HCT116 (cell line): ENCODE measurements around the gene FBXL5. TPM values are rescaled to one million over a fixed set of nuclear protein-coding genes. Genes with fewer than 3 reads are reported as not detected.

Experiments used
- ATAC-seq: fragments of 200-7000 bp; cut with Tn5 transposase; 2 replicates; pipeline ENCODE4 v1.9.1; 2020; ENCODE audit warnings: mild to moderate bottlenecking, moderate library complexity
- BruUV-seq: library from RNA; stranded (reverse); fragments of 400-500 nt; replicated peaks from 2 replicates; lab custom pipeline; 2021; lab: Mats Ljungman, UMichigan
- CTCF ChIA-PET: fragments of 300-600 bp; sonication (Branson Sonifier 250); formaldehyde crosslinking; loops from one replicate; lab custom pipeline; 2021; ENCODE audit warnings: antibody characterized with exemption; lab: Charles Lee
- POLR2A ChIA-PET: fragments of 300-600, 350-600 bp; sonication (Branson Sonifier 250); formaldehyde crosslinking; loops from one replicate; lab custom pipeline; 2021; ENCODE audit warnings: antibody characterized with exemption; lab: Charles Lee
- RAD21 ChIA-PET, 2 experiments: fragments of 300-600 bp; sonication (Branson Sonifier 250); formaldehyde crosslinking; loops; one replicate each; lab custom pipeline; 2023; ENCODE audit warnings: low total read pairs in 2 of 2; ENCODE audit not compliant: uncharacterized antibody in 2 of 2, unreplicated experiment in 2 of 2, low non-redundant PET in 1 of 2; lab: Charles Lee
- DNase-seq: peaks from one replicate; pipeline ENCODE4 v3.0.0-alpha.2; 2010; ENCODE audit warnings: low read depth, low spot score
- H2AFZ ChIP-seq: fragments of 200-600 bp; shearing (Covaris generic), sonication (generic); 2 replicates; pipeline ENCODE4 v1.6.1; 2017; ENCODE audit warnings: low read depth, mixed run types, mixed read lengths, antibody characterized with exemption, low read length; ENCODE audit not compliant: poor library complexity, severe bottlenecking
- H3K27ac ChIP-seq: 2 replicates; pipeline ENCODE4 v1.5.1; 2012; ENCODE audit warnings: low read depth, low read length
- H3K27me3 ChIP-seq: fragments of 200-600 bp; sonication (generic); 2 replicates; pipeline ENCODE4 v1.6.1; 2016; ENCODE audit warnings: mixed run types, low read length, mixed read lengths; ENCODE audit not compliant: insufficient read depth
- H3K36me3 ChIP-seq, 2 experiments: fragments of 200-500 bp in 1 of 2; fragments of 200-600 bp in 1 of 2; sonication (Bioruptor generic) in 1 of 2; sonication (generic) in 1 of 2; 2 replicates each; pipeline versions ENCODE4 v1.5.1 to v1.6.1; 2014 to 2016; ENCODE audit warnings: low read length in 2 of 2, inconsistent platforms in 1 of 2, mixed read lengths in 1 of 2, mixed run types in 1 of 2; ENCODE audit not compliant: insufficient read depth in 2 of 2, control insufficient read depth in 1 of 2
- H3K4me1 ChIP-seq, 2 experiments: fragments of 200-600 bp in 1 of 2; sonication (generic) in 1 of 2; 2 replicates each; pipeline versions ENCODE4 v1.5.1 to v1.6.1; 2012 to 2017; ENCODE audit warnings: low read length in 2 of 2, inconsistent platforms in 1 of 2, mild to moderate bottlenecking in 1 of 2, mixed read lengths in 1 of 2, mixed run types in 1 of 2, moderate library complexity in 1 of 2; ENCODE audit not compliant: insufficient read depth in 2 of 2, control insufficient read depth in 1 of 2
- H3K4me2 ChIP-seq: fragments of 200-600 bp; sonication (generic); 2 replicates; pipeline ENCODE4 v1.6.1; 2017; ENCODE audit warnings: mixed run types, low read length, mixed read lengths
- H3K4me3 ChIP-seq, 2 experiments: fragments of 200-600 bp in 1 of 2; sonication (generic) in 1 of 2; replicated peaks in 1 of 2; 2 replicates each; pipeline ENCODE4 v1.5.1; 2011 to 2016; ENCODE audit warnings: low read length in 2 of 2, control low read depth in 1 of 2, low read depth in 1 of 2, mild to moderate bottlenecking in 1 of 2, mixed read lengths in 1 of 2, mixed run types in 1 of 2
- H3K79me2 ChIP-seq: fragments of 200-600 bp; sonication (generic); 2 replicates; pipeline ENCODE4 v1.6.1; 2017; ENCODE audit warnings: mild to moderate bottlenecking, mixed run types, low read length, moderate library complexity, mixed read lengths; ENCODE audit not compliant: insufficient read depth
- H3K9ac ChIP-seq: fragments of 200-600 bp; sonication (generic); 2 replicates; pipeline ENCODE4 v1.6.1; 2016; ENCODE audit warnings: low read length, mixed read lengths
- H3K9me2 ChIP-seq: fragments of 200-600 bp; sonication (generic), shearing (Covaris generic); 2 replicates; pipeline ENCODE4 v1.6.1; 2017; ENCODE audit warnings: mixed run types, mild to moderate bottlenecking, moderate library complexity; ENCODE audit not compliant: insufficient read depth
- H3K9me3 ChIP-seq, 2 experiments: fragments of 200-500 bp in 1 of 2; fragments of 200-600 bp in 1 of 2; sonication (Bioruptor generic) in 1 of 2; sonication (generic) in 1 of 2; 2 replicates each; pipeline ENCODE4 v1.6.1; 2014 to 2017; ENCODE audit warnings: low read length in 2 of 2, mixed read lengths in 2 of 2, inconsistent platforms in 1 of 2, low read depth in 1 of 2, mild to moderate bottlenecking in 1 of 2, mixed run types in 1 of 2, moderate library complexity in 1 of 2; ENCODE audit not compliant: control insufficient read depth in 1 of 2, insufficient read depth in 1 of 2
- H4K20me1 ChIP-seq: fragments of 200-600 bp; sonication (generic), shearing (Covaris generic); 2 replicates; pipeline ENCODE4 v1.6.1; 2017; ENCODE audit warnings: mixed run types, mild to moderate bottlenecking, moderate library complexity; ENCODE audit not compliant: insufficient read depth
- ATF3 ChIP-seq: IDR thresholded peaks from 2 replicates; pipeline ENCODE4 v1.6.1; 2012
- CBX3 ChIP-seq: IDR thresholded peaks from 2 replicates; pipeline ENCODE4 v1.6.1; 2012; ENCODE audit warnings: low read depth
- CTCF ChIP-seq, 3 experiments: fragments of 200-600 bp in 1 of 3; sonication (generic) in 1 of 3; IDR thresholded peaks in 2 of 3; conservative IDR thresholded peaks in 1 of 3; 2 replicates each; pipeline ENCODE4 v1.5.1; 2012 to 2017; ENCODE audit warnings: low read depth in 2 of 3, low read length in 2 of 3, antibody characterized with exemption in 1 of 3, borderline replicate concordance in 1 of 3, control low read depth in 1 of 3, mild to moderate bottlenecking in 1 of 3, mixed read lengths in 1 of 3, mixed run types in 1 of 3, moderate library complexity in 1 of 3; ENCODE audit not compliant: insufficient read depth in 1 of 3
- JUND ChIP-seq: IDR thresholded peaks from 2 replicates; pipeline ENCODE4 v1.6.1; 2012
- POLR2A ChIP-seq: IDR thresholded peaks from 2 replicates; pipeline ENCODE4 v1.7.0; 2011; ENCODE audit warnings: borderline replicate concordance; ENCODE audit not compliant: insufficient read depth, insufficient read length; ENCODE audit errors: extremely low read depth
- POLR2AphosphoS5 ChIP-seq: IDR thresholded peaks from 2 replicates; pipeline ENCODE4 v1.6.1; 2011; ENCODE audit warnings: mild to moderate bottlenecking, low read depth, low read length, moderate library complexity
- RAD21 ChIP-seq: IDR thresholded peaks from 2 replicates; pipeline ENCODE4 v1.6.1; 2012; ENCODE audit warnings: low read depth, mild to moderate bottlenecking
- REST ChIP-seq: IDR thresholded peaks from 2 replicates; pipeline ENCODE4 v1.6.1; 2012; ENCODE audit warnings: low read depth
- SIN3A ChIP-seq: IDR thresholded peaks from 2 replicates; pipeline ENCODE4 v1.6.1; 2012; ENCODE audit warnings: low read depth
- ZFX ChIP-seq: fragments of 450-650 bp; IDR thresholded peaks from 2 replicates; pipeline ENCODE4 v1.6.1; 2017
- intact Hi-C: fragments of 100-400 bp; cut with micrococcal nuclease; formaldehyde crosslinking; loops from 2 replicates; pipeline ENCODE4 v1.10.0; 2022
- total RNA-seq: library from RNA; stranded (reverse); gene quantifications from one replicate; pipeline ENCODE4 v1.2.1, GENCODE V29; 2021; ENCODE audit not compliant: unreplicated experiment

FBXL5 gene
- total RNA-seq, 1 experiment from 2014 or later, result 20.6 TPM

GRCh38 chr4:15592799-15593198, 62.4 kb downstream of the FBXL5 start:
- POLR2A ChIA-PET, result no interaction called here

More at GRCh38 chr4:15592799-15593198, 62.4 kb downstream of the FBXL5 start:
- ChIA-PET RAD21 (no interaction called here), CTCF (no interaction called here)
- Histone ChIP-seq H3K79me2 (no peaks in the 10 kb centered on the region), H3K36me3 (no peaks in the 10 kb centered on the region), H3K4me3 (no peak overlapping the region), H3K4me2 (no peak overlapping the region), H3K9me3 (no peaks in the 10 kb centered on the region), H2AFZ (no peak overlapping the region), H3K9me2 (no peaks in the 10 kb centered on the region), H3K4me1 (no peaks in the 10 kb centered on the region), H3K27me3 (no peaks in the 10 kb centered on the region), H3K27ac (no peak overlapping the region), H4K20me1 (no peaks in the 10 kb centered on the region), H3K9ac (no peak overlapping the region)
- ATAC-seq (no peak), DNase-seq (no peak)
- TF ChIP-seq ZFX (no peak), JUND (no peak), CBX3 (no peak), RAD21 (no peak), CTCF (IDR thresholded peaks at IDR 0.05 in 2 of 3, conservative IDR thresholded peaks at IDR 0.05 in 1 of 3; ENCODE audit: borderline replicate concordance in 1 of 3, insufficient read depth in 1 of 3, low read depth in 2 of 3, low read length in 2 of 3) (no peak), SIN3A (no peak), POLR2AphosphoS5 (no peak), ATF3 (no peak), POLR2A (no peak), REST (no peak)
- BruUV-seq, result no TSS peak
- intact Hi-C loops, result no loop called here
